ENCODE results near the gene PSTPIP1. TPM values are rescaled to one million over a fixed set of nuclear protein-coding genes. Genes with fewer than 3 reads are reported as not detected.

PSTPIP1 gene
- total and polyA plus RNA-seq, 9 of the 15 experiments (the other 6 are each of a cell fraction or from before 2014, with no cell fraction given), result not detected

GRCh38 chr15:76983590-76984375 is 11.1 kb upstream of the PSTPIP1 start:
- ATAC-seq (no peak), FAIRE-seq (no peak), DNase-seq (ENCODE audit: extremely low read depth in 1 of 4, low spot score in 3 of 4) (no peak)
- Histone ChIP-seq H4K20me1 (replicated peaks; ENCODE audit: control insufficient read depth, insufficient read depth, low read length) (no peaks in the 10 kb centered on the region), H3K27me3 (ENCODE audit: control insufficient read depth in 2 of 2, insufficient read depth in 2 of 2, low read length in 2 of 2) (peaks cover 15 to 38% of the 10 kb centered on the region in 2 experiments), H3K9me1 (ENCODE audit: control insufficient read depth, insufficient read depth, low read length) (no peaks in the 10 kb centered on the region), H3K4me3 (no peak overlapping the region), H3K9me3 (replicated peaks; ENCODE audit: control insufficient read depth, insufficient read depth, low read depth, low read length) (no peaks in the 10 kb centered on the region), H3K4me2 (ENCODE audit: insufficient read depth, low read length) (no peak overlapping the region), H2AFZ (ENCODE audit: low read depth, low read length) (no peak overlapping the region), H3K9ac (ENCODE audit: insufficient read depth in 1 of 2, low read depth in 2 of 2, low read length in 2 of 2) (no peak overlapping the region), H3K27ac (ENCODE audit: extremely low read depth, low read depth, low read length) (no peak overlapping the region), H3K36me3 (ENCODE audit: control insufficient read depth, insufficient read depth, low read length) (no peaks in the 10 kb centered on the region), H3K4me1 (replicated peaks in 1 of 2; ENCODE audit: control insufficient read depth in 2 of 2, insufficient read depth in 2 of 2, low read length in 2 of 2) (peaks cover 6 to 8% of the 10 kb centered on the region in 2 experiments; a peak in 3 of 5 replicates), H3K79me2 (ENCODE audit: control insufficient read depth, insufficient read depth, low read length) (no peaks in the 10 kb centered on the region)
- BruUV-seq (replicated peaks), result no TSS peak
- POLR2A ChIA-PET, result interaction anchor here (0.7 kb wide), 1 partner anchor 204 kb away, joined by 3 read pairs; no protein-coding TSS in a partner anchor
- TF ChIP-seq ZBTB5 (IDR thresholded peaks at IDR 0.05), result no peak
- no peak for TF ChIP-seq FOXA3 (CRISPR knock-in tag; conservative IDR thresholded peaks at IDR 0.05 in 1 of 2, IDR thresholded peaks at IDR 0.05 in 1 of 2)
- TF ChIP-seq CREB1 (IDR thresholded peaks at IDR 0.05), result no peak
- TF ChIP-seq CREB1 (CRISPR knock-in tag; IDR thresholded peaks at IDR 0.05), result no peak
- TF ChIP-seq CBFB (CRISPR knock-in tag; IDR thresholded peaks at IDR 0.05), result no peak
- TF ChIP-seq ZNF184 (CRISPR knock-in tag; IDR thresholded peaks at IDR 0.05), result no peak
- no peak for TF ChIP-seq ZNF639 (CRISPR knock-in tag; conservative IDR thresholded peaks at IDR 0.05 in 1 of 2, IDR thresholded peaks at IDR 0.05 in 1 of 2)
- no peak for TF ChIP-seq POU5F1 (IDR thresholded peaks at IDR 0.05; ENCODE audit: borderline replicate concordance, low read depth, low read length, partially characterized antibody)
- no peak for TF ChIP-seq ERF (CRISPR knock-in tag; IDR thresholded peaks at IDR 0.05)
- TF ChIP-seq USF1 (CRISPR knock-in tag; IDR thresholded peaks at IDR 0.05), result no peak
- TF ChIP-seq HIVEP1 (CRISPR knock-in tag; IDR thresholded peaks at IDR 0.05), result no peak
- CTCF ChIA-PET (ENCODE audit: low intra/inter-chr PET ratio), result no interaction called here
- WGBS (ENCODE audit: insufficient coverage, low coverage, missing lambda C conversion rate), result 3% methylated on average over 4 of the region's 4 CpGs
- in situ Hi-C loops (cut with MboI), result no loop called here
- intact Hi-C loops (cut with micrococcal nuclease), result no loop called here

Data from K562 (cell line).